ENCODE results near the gene NETO2.

DNA sequence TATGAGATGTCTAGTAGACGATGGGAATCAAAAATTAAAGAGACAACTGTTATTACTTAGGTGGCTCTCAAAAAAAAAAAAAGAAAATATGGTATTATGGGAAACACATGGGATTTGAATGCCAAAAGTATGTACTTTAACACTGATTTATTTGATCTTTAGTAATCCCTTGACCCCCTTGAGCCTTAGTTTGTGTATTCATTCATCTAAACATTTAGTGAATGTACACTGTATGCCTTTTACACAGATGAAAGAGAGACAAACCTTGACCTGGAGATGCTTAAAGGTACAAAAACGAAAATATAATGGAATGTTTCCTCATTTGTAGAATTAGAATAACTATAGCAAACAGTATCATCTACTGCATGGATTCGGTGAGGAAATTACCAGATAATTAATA lies 38.6 kb upstream of the NETO2 start:
- TF ChIP-seq, protein P1, sequence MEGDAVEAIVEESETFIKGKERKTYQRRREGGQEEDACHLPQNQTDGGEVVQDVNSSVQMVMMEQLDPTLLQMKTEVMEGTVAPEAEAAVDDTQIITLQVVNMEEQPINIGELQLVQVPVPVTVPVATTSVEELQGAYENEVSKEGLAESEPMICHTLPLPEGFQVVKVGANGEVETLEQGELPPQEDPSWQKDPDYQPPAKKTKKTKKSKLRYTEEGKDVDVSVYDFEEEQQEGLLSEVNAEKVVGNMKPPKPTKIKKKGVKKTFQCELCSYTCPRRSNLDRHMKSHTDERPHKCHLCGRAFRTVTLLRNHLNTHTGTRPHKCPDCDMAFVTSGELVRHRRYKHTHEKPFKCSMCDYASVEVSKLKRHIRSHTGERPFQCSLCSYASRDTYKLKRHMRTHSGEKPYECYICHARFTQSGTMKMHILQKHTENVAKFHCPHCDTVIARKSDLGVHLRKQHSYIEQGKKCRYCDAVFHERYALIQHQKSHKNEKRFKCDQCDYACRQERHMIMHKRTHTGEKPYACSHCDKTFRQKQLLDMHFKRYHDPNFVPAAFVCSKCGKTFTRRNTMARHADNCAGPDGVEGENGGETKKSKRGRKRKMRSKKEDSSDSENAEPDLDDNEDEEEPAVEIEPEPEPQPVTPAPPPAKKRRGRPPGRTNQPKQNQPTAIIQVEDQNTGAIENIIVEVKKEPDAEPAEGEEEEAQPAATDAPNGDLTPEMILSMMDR (IDR thresholded peaks at IDR 0.05; ENCODE audit: low read depth, low read length) = no peak
- no peak for TF ChIP-seq EZH2phosphoT487 (IDR thresholded peaks at IDR 0.05; ENCODE audit: low read depth)

Measured in OCI-LY3 (cell line).